ENCODE measurements around the gene MTRF1. TPM values are rescaled to one million over a fixed set of nuclear protein-coding genes. Genes with fewer than 3 reads are reported as not detected.

MTRF1 gene
- total RNA-seq, 1 donor from 2014 or later, result 13.2 TPM

DNA sequence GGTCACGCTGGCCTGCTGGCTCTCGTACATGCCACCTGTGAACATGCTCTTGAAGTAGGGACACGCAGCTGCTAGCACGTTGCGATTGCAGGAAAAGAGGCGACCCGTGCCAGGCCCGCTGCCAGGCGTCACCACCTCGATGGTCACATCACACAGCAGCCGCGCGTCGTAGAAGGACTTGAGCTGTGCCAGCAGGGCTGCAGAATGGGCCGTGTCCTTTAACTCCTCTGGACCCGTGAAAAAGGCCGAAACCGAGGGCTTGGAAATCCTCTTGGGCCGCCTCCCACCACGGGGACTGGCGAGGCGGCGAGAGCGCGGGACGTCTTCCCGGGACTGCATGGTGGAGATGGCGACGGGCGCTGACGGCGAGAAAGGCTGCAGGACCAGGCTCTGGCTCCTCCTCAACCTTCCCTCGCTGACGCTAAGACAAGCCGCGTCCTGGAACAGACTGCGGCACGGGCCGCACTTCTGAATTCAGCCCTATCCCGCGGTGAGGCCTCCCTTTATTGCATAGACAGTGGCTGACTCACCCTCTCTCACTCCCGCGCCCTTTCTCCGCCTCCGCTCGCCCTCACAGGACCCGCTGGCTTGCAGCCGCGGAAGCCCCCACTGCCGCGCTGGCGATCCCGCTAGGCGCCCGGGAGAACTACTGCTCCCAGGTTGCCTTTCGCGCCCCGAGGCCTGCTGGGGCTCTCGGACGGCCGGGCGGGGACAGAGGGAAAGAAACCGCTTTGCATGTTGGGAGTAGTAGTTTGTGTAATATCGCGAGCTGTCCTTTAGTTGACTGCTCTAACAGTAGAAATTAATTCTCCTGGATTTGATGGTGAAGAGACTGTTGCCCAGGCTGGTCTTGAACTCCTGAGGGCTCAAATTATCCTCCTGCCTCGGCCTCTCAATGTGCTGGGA lies 69.2 kb downstream of the MTRF1 start, which contains the start of gene KBTBD7:
KBTBD7 (minus strand) TSS at position 651 of the 906 bp plus-strand sequence; CDS start at position 339, 312 bp downstream.
- no peaks in the 10 kb centered on the region for H3K27me3 ChIP-seq (ENCODE audit: low read depth)
- DNase-seq, result peak; percentile 94
- H3K9me3 ChIP-seq (replicated peaks), result no peaks in the 10 kb centered on the region
- peak within 1 kb of the TSS; percentile 90 for H3K4me3 ChIP-seq
- H3K27ac ChIP-seq (replicated peaks), result peak within 1 kb of the TSS; percentile 92
- intact Hi-C loops (cut with micrococcal nuclease), result loop anchor here (5.0 kb wide), 1 partner anchor 62 kb away; the partner anchor contains the start of gene KBTBD6
- H3K36me3 ChIP-seq, result peaks cover 3% of the 10 kb centered on the region
- no peak for TF ChIP-seq CTCF (IDR thresholded peaks at IDR 0.05; ENCODE audit: borderline replicate concordance)
- peaks cover 36% of the 10 kb centered on the region for H3K4me1 ChIP-seq

GRCh38 chr13:41193469-41193868 lies 69.9 kb downstream of the MTRF1 start:
- TF ChIP-seq CTCF (IDR thresholded peaks at IDR 0.05; ENCODE audit: borderline replicate concordance), result no peak

DNA sequence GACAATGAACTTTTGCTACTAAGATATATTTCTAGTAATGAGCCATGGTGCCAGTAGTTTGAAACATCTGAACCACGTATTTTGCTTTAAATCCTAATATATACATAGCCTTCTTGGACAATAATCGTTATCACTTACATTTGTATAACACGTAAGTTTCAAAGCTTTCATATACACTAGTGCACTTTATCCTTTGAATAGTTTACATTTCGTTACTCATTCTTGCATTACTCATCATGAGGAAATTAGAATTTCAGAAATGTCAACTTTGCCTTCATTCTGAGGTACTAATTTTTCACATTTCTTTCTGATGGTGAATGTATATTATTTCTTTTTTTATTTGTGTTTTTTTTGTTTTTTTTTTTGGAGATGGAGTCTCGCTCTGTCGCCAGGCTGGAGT lies 74.8 kb downstream of the MTRF1 start:
- Histone ChIP-seq H3K9me3 (replicated peaks) (no peaks in the 10 kb centered on the region), H3K27me3 (ENCODE audit: low read depth) (no peaks in the 10 kb centered on the region), H3K36me3 (peaks cover 3% of the 10 kb centered on the region), H3K4me3 (no peak overlapping the region), H3K27ac (replicated peaks) (no peak overlapping the region), H3K4me1 (peaks cover 29% of the 10 kb centered on the region)
- no peak for DNase-seq
- intact Hi-C loops (cut with micrococcal nuclease), result no loop called here
- TF ChIP-seq CTCF (IDR thresholded peaks at IDR 0.05; ENCODE audit: borderline replicate concordance), result no peak

More at GRCh38 chr13:41193469-41193868, 69.9 kb downstream of the MTRF1 start:
- H3K4me3 ChIP-seq, result peak overlapping the region; percentile 90
- peaks cover 3% of the 10 kb centered on the region for H3K36me3 ChIP-seq
- no peak for DNase-seq
- no peaks in the 10 kb centered on the region for H3K9me3 ChIP-seq (replicated peaks)
- intact Hi-C loops (cut with micrococcal nuclease), result loop anchor here (5.0 kb wide), 1 partner anchor 61 kb away; the partner anchor contains the start of gene KBTBD6
- H3K4me1 ChIP-seq, result peaks cover 36% of the 10 kb centered on the region
- peak overlapping the region; percentile 92 for H3K27ac ChIP-seq (replicated peaks)
- no peaks in the 10 kb centered on the region for H3K27me3 ChIP-seq (ENCODE audit: low read depth)

DNA sequence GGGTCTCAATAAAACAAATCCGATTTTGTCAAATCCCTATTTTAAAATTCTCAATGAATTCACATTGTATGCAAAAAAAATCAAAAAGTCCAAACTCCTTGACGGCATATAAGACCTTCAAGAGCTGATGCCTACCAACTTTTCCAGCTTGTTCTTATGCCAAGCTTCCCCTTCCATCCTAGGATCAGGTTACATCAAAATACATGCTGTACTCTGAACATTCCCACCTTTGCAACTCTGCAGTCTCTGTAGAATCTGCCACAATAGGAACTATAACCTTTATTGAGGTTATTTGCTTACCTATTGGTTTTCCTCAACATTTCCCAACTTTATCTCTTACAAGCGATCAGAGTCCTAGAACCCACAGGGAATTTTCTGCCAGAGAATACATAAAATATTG lies 76.9 kb downstream of the MTRF1 start:
- Histone ChIP-seq H3K36me3 (peaks cover 3% of the 10 kb centered on the region), H3K4me3 (no peak overlapping the region), H3K9me3 (replicated peaks) (no peaks in the 10 kb centered on the region), H3K4me1 (peaks cover 10% of the 10 kb centered on the region), H3K27ac (replicated peaks) (no peak overlapping the region), H3K27me3 (ENCODE audit: low read depth) (no peaks in the 10 kb centered on the region)
- intact Hi-C loops (cut with micrococcal nuclease), result no loop called here
- DNase-seq, result no peak
- TF ChIP-seq CTCF (IDR thresholded peaks at IDR 0.05; ENCODE audit: borderline replicate concordance), result no peak

- Histone ChIP-seq H3K4me1 (no peaks in the 10 kb centered on the region), H3K9me3 (replicated peaks) (no peaks in the 10 kb centered on the region), H3K36me3 (no peaks in the 10 kb centered on the region), H3K27ac (replicated peaks) (no peak overlapping the region), H3K27me3 (ENCODE audit: low read depth) (no peaks in the 10 kb centered on the region), H3K4me3 (no peak overlapping the region)
- DNase-seq, result no peak
- intact Hi-C loops (cut with micrococcal nuclease), result no loop called here
- TF ChIP-seq CTCF (IDR thresholded peaks at IDR 0.05; ENCODE audit: borderline replicate concordance), result no peak
Measured at GRCh38 chr13:41182231-41182630, 81.1 kb downstream of the MTRF1 start.

All from left ventricle myocardium inferior (tissue), 1 donor.